Neural progenitor cell (in vitro differentiated cells): Measurements from ENCODE around the gene SEL1L2. TPM values are rescaled to one million over a fixed set of nuclear protein-coding genes. Genes with fewer than 3 reads are reported as not detected.
A peak's percentile ranks its signal among the peaks of the same experiment; 100 is the strongest.

Experiments
- DNase-seq: peaks from one replicate; pipeline ENCODE4 v3.0.0-alpha.2; 2016; ENCODE audit warnings: low spot score
- H2AFZ ChIP-seq: fragments of 200-600 bp; sonication (generic); replicated peaks from 2 replicates; pipeline ENCODE4 v1.6.1; 2016; ENCODE audit warnings: antibody characterized with exemption
- H3F3A ChIP-seq: fragments of 200-600 bp; sonication (generic); 2 replicates; pipeline ENCODE4 v1.6.1; 2016; ENCODE audit warnings: antibody characterized with exemption, low read depth
- H3K27ac ChIP-seq: fragments of 200-600 bp; sonication (generic); 2 replicates; pipeline ENCODE4 v1.5.1; 2016; ENCODE audit warnings: mild to moderate bottlenecking
- H3K27me3 ChIP-seq: fragments of 200-600 bp; sonication (generic); 2 replicates; pipeline ENCODE4 v1.6.1; 2016; ENCODE audit warnings: mild to moderate bottlenecking, moderate library complexity
- H3K36me3 ChIP-seq: fragments of 200-600 bp; sonication (generic); 2 replicates; pipeline ENCODE4 v1.5.1; 2016
- H3K4me1 ChIP-seq: fragments of 200-600 bp; sonication (generic); 2 replicates; pipeline ENCODE4 v1.6.1; 2016; ENCODE audit warnings: mixed run types
- H3K4me2 ChIP-seq: fragments of 200-600 bp; sonication (generic); 2 replicates; pipeline ENCODE4 v1.6.1; 2016
- H3K4me3 ChIP-seq: fragments of 200-600 bp; sonication (generic); 2 replicates; pipeline ENCODE4 v1.5.1; 2016
- H3K79me2 ChIP-seq: fragments of 200-600 bp; sonication (generic); 2 replicates; pipeline ENCODE4 v1.6.1; 2016; ENCODE audit warnings: low read depth
- H3K9ac ChIP-seq: fragments of 200-600 bp; sonication (generic); 2 replicates; pipeline ENCODE4 v1.6.1; 2016
- H3K9me3 ChIP-seq: fragments of 200-600 bp; sonication (generic); 2 replicates; pipeline ENCODE4 v1.5.1; 2016; ENCODE audit warnings: low read depth
- H4K20me1 ChIP-seq: fragments of 200-600 bp; sonication (generic); 2 replicates; pipeline ENCODE4 v1.6.1; 2016; ENCODE audit warnings: low read depth
- H3K27ac Mint-ChIP-seq: 3 replicates; pipeline ENCODE4 v1.8.0; 2021; ENCODE audit warnings: mixed read lengths
- H3K27me3 Mint-ChIP-seq: 2 replicates; pipeline ENCODE4 v1.8.0; 2022; ENCODE audit warnings: low read depth, mild to moderate bottlenecking, inconsistent platforms, moderate library complexity, mixed read lengths; ENCODE audit not compliant: insufficient read depth
- H3K36me3 Mint-ChIP-seq: 3 replicates; pipeline ENCODE4 v1.8.0; 2021; ENCODE audit warnings: mixed read lengths
- H3K4me1 Mint-ChIP-seq: 3 replicates; pipeline ENCODE4 v1.8.0; 2021; ENCODE audit warnings: mixed read lengths
- H3K4me3 Mint-ChIP-seq: 3 replicates; pipeline ENCODE4 v1.8.0; 2021; ENCODE audit warnings: mild to moderate bottlenecking, moderate library complexity, mixed read lengths
- H3K9me3 Mint-ChIP-seq: 3 replicates; pipeline ENCODE4 v1.8.0; 2020; ENCODE audit warnings: mixed read lengths
- CTCF ChIP-seq: fragments of 200-600 bp; sonication (generic); IDR thresholded peaks from 2 replicates; pipeline ENCODE4 v1.5.1; 2017; ENCODE audit warnings: antibody characterized with exemption, mild to moderate bottlenecking
- EZH2 ChIP-seq: fragments of 200-600 bp; sonication (generic); IDR thresholded peaks from 2 replicates; pipeline ENCODE4 v1.6.1; 2017; ENCODE audit warnings: antibody characterized with exemption, mild to moderate bottlenecking, moderate library complexity
- EZH2phosphoT487 ChIP-seq: fragments of 200-600 bp; sonication (generic); IDR thresholded peaks from 2 replicates; pipeline ENCODE4 v1.6.1; 2017; ENCODE audit warnings: antibody characterized with exemption
- total RNA-seq: library from RNA; depleted of rRNA; stranded (reverse); fragments of >200 nt; gene quantifications from 2 replicates; pipeline ENCODE4 v1.2.3, GENCODE V29; 2015; ENCODE audit warnings: low replicate concordance

The SEL1L2 gene
- total RNA-seq, 1 donor from 2014 or later, result 0.77 TPM

GRCh38 chr20:13865791-13866351 is 124.5 kb downstream of the SEL1L2 start:
- H2AFZ ChIP-seq, result no peak overlapping the region
- no peak overlapping the region for H3K9ac ChIP-seq
- no peaks in the 10 kb centered on the region for H3K27me3 ChIP-seq
- no peaks in the 10 kb centered on the region for H4K20me1 ChIP-seq
- Mint-ChIP-seq H3K9me3 (no peaks in the 10 kb centered on the region), H3K27me3 (peaks cover 7% of the 10 kb centered on the region), H3K4me1 (peaks cover 19% of the 10 kb centered on the region), H3K27ac (peak overlapping the region; percentile 27), H3K36me3 (no peaks in the 10 kb centered on the region), H3K4me3 (no peak overlapping the region)
- H3K4me3 ChIP-seq, result no peak overlapping the region
- peaks cover 5% of the 10 kb centered on the region for H3K4me1 ChIP-seq
- no peak for DNase-seq
- H3K36me3 ChIP-seq, result no peaks in the 10 kb centered on the region
- H3F3A ChIP-seq, result no peaks in the 10 kb centered on the region
- TF ChIP-seq CTCF (no peak), EZH2phosphoT487 (no peak), EZH2 (no peak)
- no peak overlapping the region for H3K4me2 ChIP-seq
- no peaks in the 10 kb centered on the region for H3K9me3 ChIP-seq
- no peaks in the 10 kb centered on the region for H3K79me2 ChIP-seq
- H3K27ac ChIP-seq, result no peak overlapping the region

- H3K4me3 ChIP-seq, result no peak overlapping the region
- DNase-seq, result no peak
- no peaks in the 10 kb centered on the region for H3F3A ChIP-seq
- no peaks in the 10 kb centered on the region for H3K27me3 ChIP-seq
- no peaks in the 10 kb centered on the region for H3K36me3 Mint-ChIP-seq
- H3K4me2 ChIP-seq, result no peak overlapping the region
- no peak overlapping the region for H2AFZ ChIP-seq
- H3K4me3 Mint-ChIP-seq, result no peak overlapping the region
- H3K9me3 Mint-ChIP-seq, result no peaks in the 10 kb centered on the region
- H3K9ac ChIP-seq, result no peak overlapping the region
- H3K4me1 Mint-ChIP-seq, result peaks cover 19% of the 10 kb centered on the region
- H3K9me3 ChIP-seq, result no peaks in the 10 kb centered on the region
- no peaks in the 10 kb centered on the region for H3K36me3 ChIP-seq
- no peak overlapping the region for H3K27ac Mint-ChIP-seq
- no peaks in the 10 kb centered on the region for H4K20me1 ChIP-seq
- no peak for TF ChIP-seq EZH2
- H3K79me2 ChIP-seq, result no peaks in the 10 kb centered on the region
- peaks cover 3% of the 10 kb centered on the region for H3K27me3 Mint-ChIP-seq
- H3K4me1 ChIP-seq, result peaks cover 5% of the 10 kb centered on the region
- no peak overlapping the region for H3K27ac ChIP-seq
Measured at GRCh38 chr20:13865156-13865555, 125.3 kb downstream of the SEL1L2 start.

- Mint-ChIP-seq H3K4me3 (no peak overlapping the region), H3K9me3 (no peaks in the 10 kb centered on the region), H3K27me3 (peaks cover 5% of the 10 kb centered on the region), H3K27ac (no peak overlapping the region), H3K36me3 (no peaks in the 10 kb centered on the region), H3K4me1 (peaks cover 19% of the 10 kb centered on the region)
- Histone ChIP-seq H4K20me1 (no peaks in the 10 kb centered on the region), H3K27me3 (no peaks in the 10 kb centered on the region), H3K4me3 (no peak overlapping the region), H2AFZ (no peak overlapping the region), H3K27ac (no peak overlapping the region), H3K4me2 (no peak overlapping the region), H3K36me3 (no peaks in the 10 kb centered on the region), H3K9me3 (no peaks in the 10 kb centered on the region), H3F3A (no peaks in the 10 kb centered on the region), H3K79me2 (no peaks in the 10 kb centered on the region), H3K4me1 (peaks cover 5% of the 10 kb centered on the region), H3K9ac (no peak overlapping the region)
- TF ChIP-seq EZH2phosphoT487, result no peak
- no peak for TF ChIP-seq CTCF
- TF ChIP-seq EZH2, result no peak
- DNase-seq, result no peak
Measured at GRCh38 chr20:13863244-13863643, 127.2 kb downstream of the SEL1L2 start.

GRCh38 chr20:13862245-13862644 is 128.2 kb downstream of the SEL1L2 start:
- no peak overlapping the region for H2AFZ ChIP-seq
- H3K9ac ChIP-seq, result no peak overlapping the region
- H3K36me3 ChIP-seq, result no peaks in the 10 kb centered on the region
- no peaks in the 10 kb centered on the region for H4K20me1 ChIP-seq
- no peak overlapping the region for H3K27ac Mint-ChIP-seq
- no peaks in the 10 kb centered on the region for H3K9me3 ChIP-seq
- TF ChIP-seq EZH2phosphoT487, result no peak
- TF ChIP-seq CTCF, result no peak
- no peak for TF ChIP-seq EZH2
- no peak overlapping the region for H3K4me2 ChIP-seq
- no peaks in the 10 kb centered on the region for H3K36me3 Mint-ChIP-seq
- no peaks in the 10 kb centered on the region for H3K9me3 Mint-ChIP-seq
- peaks cover 5% of the 10 kb centered on the region for H3K4me1 ChIP-seq
- no peaks in the 10 kb centered on the region for H3F3A ChIP-seq
- peaks cover 5% of the 10 kb centered on the region for H3K27me3 Mint-ChIP-seq
- no peaks in the 10 kb centered on the region for H3K27me3 ChIP-seq
- no peaks in the 10 kb centered on the region for H3K79me2 ChIP-seq
- no peak overlapping the region for H3K4me3 Mint-ChIP-seq
- H3K27ac ChIP-seq, result no peak overlapping the region
- DNase-seq, result no peak
- peaks cover 19% of the 10 kb centered on the region for H3K4me1 Mint-ChIP-seq
- no peak overlapping the region for H3K4me3 ChIP-seq
